GM13977 (cell line): ENCODE data around the gene GJD3.

ENCODE experiments used
- DNase-seq: peaks from one replicate; pipeline ENCODE4 v3.0.0; 2012; ENCODE audit warnings: low spot score
- in situ Hi-C: fragments of 300-500 bp; cut with MboI; formaldehyde crosslinking; loops from one replicate; pipeline ENCODE4 v1.12.0; 2022; ENCODE audit warnings: low sequenced_read_pairs, low pct_unique_long_range_greater_than_20kb, mixed read lengths, inconsistent platforms; ENCODE audit not compliant: unreplicated experiment
- TF ChIP-seq, protein P1 (sequence below): IDR thresholded peaks from 2 replicates; pipeline ENCODE4 v1.5.1; 2012; ENCODE audit warnings: mild to moderate bottlenecking, control low read depth; ENCODE audit not compliant: insufficient read depth; ENCODE audit errors: extremely low read depth, missing control alignments

GJD3 gene

DNA sequence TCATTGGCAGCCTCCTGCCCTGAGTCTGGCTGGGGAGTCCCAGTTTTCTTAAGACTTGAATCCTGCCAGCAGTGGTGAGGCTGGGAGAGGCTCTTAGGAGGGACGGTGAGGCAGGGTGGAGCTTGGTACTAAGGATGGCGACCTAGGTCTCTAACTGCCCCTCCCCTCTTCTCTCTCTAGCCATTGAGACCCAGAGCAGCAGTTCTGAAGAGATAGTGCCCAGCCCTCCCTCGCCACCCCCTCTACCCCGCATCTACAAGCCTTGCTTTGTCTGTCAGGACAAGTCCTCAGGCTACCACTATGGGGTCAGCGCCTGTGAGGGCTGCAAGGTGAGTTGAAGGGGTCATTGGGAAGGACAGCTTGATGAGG is 16.4 kb downstream of the GJD3 start:
- no peak for DNase-seq
- in situ Hi-C loops = no loop called here
- TF ChIP-seq, protein P1, sequence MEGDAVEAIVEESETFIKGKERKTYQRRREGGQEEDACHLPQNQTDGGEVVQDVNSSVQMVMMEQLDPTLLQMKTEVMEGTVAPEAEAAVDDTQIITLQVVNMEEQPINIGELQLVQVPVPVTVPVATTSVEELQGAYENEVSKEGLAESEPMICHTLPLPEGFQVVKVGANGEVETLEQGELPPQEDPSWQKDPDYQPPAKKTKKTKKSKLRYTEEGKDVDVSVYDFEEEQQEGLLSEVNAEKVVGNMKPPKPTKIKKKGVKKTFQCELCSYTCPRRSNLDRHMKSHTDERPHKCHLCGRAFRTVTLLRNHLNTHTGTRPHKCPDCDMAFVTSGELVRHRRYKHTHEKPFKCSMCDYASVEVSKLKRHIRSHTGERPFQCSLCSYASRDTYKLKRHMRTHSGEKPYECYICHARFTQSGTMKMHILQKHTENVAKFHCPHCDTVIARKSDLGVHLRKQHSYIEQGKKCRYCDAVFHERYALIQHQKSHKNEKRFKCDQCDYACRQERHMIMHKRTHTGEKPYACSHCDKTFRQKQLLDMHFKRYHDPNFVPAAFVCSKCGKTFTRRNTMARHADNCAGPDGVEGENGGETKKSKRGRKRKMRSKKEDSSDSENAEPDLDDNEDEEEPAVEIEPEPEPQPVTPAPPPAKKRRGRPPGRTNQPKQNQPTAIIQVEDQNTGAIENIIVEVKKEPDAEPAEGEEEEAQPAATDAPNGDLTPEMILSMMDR = no peak

- TF ChIP-seq, protein P1 = no peak
Observed at GRCh38 chr17:40347319-40348135, 17.0 kb downstream of the GJD3 start.

DNA sequence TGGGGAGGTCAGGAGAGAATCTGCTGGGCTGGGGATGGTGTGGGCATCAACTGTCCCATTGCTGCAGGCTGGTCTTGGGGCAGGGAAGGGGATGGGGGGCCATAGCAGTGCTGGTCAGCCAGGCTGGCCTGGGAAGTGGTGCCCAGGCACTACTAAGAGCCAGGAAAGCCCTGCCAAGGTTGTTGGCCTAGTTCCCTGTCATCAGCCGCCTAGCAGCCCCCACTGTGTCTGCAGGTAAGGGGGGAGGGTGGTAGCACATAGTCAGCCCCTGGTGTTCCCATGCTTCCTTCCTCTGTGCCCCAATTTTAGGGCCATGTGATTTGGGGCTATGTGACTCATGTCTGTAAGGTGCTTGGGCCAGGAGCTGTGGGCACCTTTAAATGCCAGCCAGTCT is 17.8 kb downstream of the GJD3 start:
- TF ChIP-seq, protein P1 = no peak
- no peak for DNase-seq
- in situ Hi-C loops = no loop called here

More at GRCh38 chr17:40347319-40348135, 17.0 kb downstream of the GJD3 start:
- DNase-seq = no peak
- in situ Hi-C loops = no loop called here

- TF ChIP-seq, protein P1 = no peak
- in situ Hi-C loops = no loop called here
- DNase-seq = no peak
Observed at GRCh38 chr17:40345994-40346764, 18.4 kb downstream of the GJD3 start.

GRCh38 chr17:40345161-40345993 is 19.2 kb downstream of the GJD3 start:
- TF ChIP-seq, protein P1 = no peak
- no peak for DNase-seq
- in situ Hi-C loops = no loop called here
